Activated CD4-positive, alpha-beta memory T cell treated with anti-CD3 and anti-CD28 coated beads, Interleukin-2, amount 10 ng/mL, durations not matched to agents 7 days and 5 days (primary cell): ENCODE data around the gene RABL2A. TPM values are rescaled to one million over a fixed set of nuclear protein-coding genes. Genes with fewer than 3 reads are reported as not detected.
"Not testable (repeated sequence)": the region's sequence is repeated elsewhere in the genome, so short reads cannot be mapped to it uniquely, and the experiment has no call there.

Experiments used
- CTCF ChIA-PET: fragments of 350-600 bp; sonication (Branson Sonifier 250); formaldehyde crosslinking; loops from one replicate; lab custom pipeline; 2021; ENCODE audit warnings: antibody characterized with exemption, inconsistent platforms; lab: Charles Lee
- POLR2A ChIA-PET: fragments of 350-600 bp; sonication (Branson Sonifier 250); formaldehyde crosslinking; loops from one replicate; lab custom pipeline; 2021; ENCODE audit warnings: antibody characterized with exemption; lab: Charles Lee
- DNase-seq: peaks from one replicate; pipeline ENCODE4 v3.0.0-alpha.2; 2020
- H3K27ac Mint-ChIP-seq: one replicate; pipeline ENCODE4 v1.8.0; 2021; ENCODE audit warnings: mild to moderate bottlenecking, mixed read lengths
- H3K27me3 Mint-ChIP-seq: one replicate; pipeline ENCODE4 v1.8.0; 2021; ENCODE audit warnings: mixed read lengths
- H3K36me3 Mint-ChIP-seq: one replicate; pipeline ENCODE4 v1.8.0; 2021; ENCODE audit warnings: low read depth, mixed read lengths
- H3K4me1 Mint-ChIP-seq: one replicate; pipeline ENCODE4 v1.8.0; 2021; ENCODE audit warnings: mixed read lengths
- H3K4me3 Mint-ChIP-seq: one replicate; pipeline ENCODE4 v1.8.0; 2021; ENCODE audit warnings: mild to moderate bottlenecking, mixed read lengths
- H3K9me3 Mint-ChIP-seq: one replicate; pipeline ENCODE4 v1.8.0; 2021; ENCODE audit warnings: mixed read lengths
- total RNA-seq, 2 experiments: library from RNA; stranded (reverse); gene quantifications; one replicate each; pipeline ENCODE4 v1.2.3, GENCODE V29; 2021

The RABL2A gene
- total RNA-seq = 10 to 100 TPM; 13.5 to 14.1 TPM

DNA sequence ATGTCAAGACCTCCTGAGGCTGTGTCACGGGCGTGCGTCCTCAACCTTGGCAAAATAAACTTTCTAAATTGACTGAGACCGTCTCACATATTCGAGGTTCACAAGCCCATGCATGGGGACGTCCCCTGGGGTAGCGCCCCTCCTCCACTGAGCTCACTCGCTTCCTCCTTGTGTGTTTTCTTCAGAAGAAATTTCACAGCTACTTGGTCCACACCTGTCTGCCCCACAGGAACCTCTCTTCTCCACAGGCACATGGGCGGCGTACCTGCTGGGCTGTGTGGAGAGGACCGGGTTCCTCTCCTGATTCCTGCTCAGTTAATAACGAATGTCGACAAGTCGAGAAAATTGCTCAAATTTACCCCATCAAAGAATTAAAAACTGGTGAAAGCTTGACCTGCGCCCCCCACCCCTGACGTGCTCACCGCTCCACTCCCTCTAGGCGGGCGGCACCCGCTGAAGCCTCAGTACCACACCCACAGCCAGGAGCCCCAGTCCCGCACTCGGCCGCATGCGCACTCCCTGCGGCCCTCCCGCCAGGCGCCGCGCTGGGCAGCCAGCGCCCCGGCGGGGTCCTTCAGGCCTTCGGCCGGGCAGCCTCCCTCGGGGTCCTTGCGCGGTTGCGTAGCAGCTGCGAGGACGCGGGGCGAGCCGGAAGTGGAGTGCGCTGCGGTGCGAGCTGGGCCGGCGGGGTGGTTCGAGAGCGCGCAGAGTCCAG, at the start of gene RABL2A:
Gene RABL2A, plus strand, starts transcription at position 651 of the 715 bp plus-strand sequence. CDS start 1,341 bp downstream, outside the sequence.
- Mint-ChIP-seq H3K4me3 (peak within 1 kb of the TSS; percentile 75), H3K4me1 (peaks cover 11% of the 10 kb centered on the region), H3K27ac (peak within 1 kb of the TSS; percentile 56)
- H3K9me3 Mint-ChIP-seq, H3K36me3 Mint-ChIP-seq, POLR2A ChIA-PET, H3K27me3 Mint-ChIP-seq: not testable (repeated sequence)
- peak; percentile 89 for DNase-seq
- CTCF ChIA-PET = interaction anchor here (1.3 kb wide), 1 partner anchor 73 kb away, joined by 3 read pairs; no protein-coding TSS in a partner anchor

- CTCF ChIA-PET, H3K4me3 Mint-ChIP-seq, DNase-seq, POLR2A ChIA-PET, H3K27me3 Mint-ChIP-seq, H3K9me3 Mint-ChIP-seq, H3K27ac Mint-ChIP-seq, H3K36me3 Mint-ChIP-seq: not testable (repeated sequence)
- H3K4me1 Mint-ChIP-seq = peaks cover 13% of the 10 kb centered on the region
Measured at GRCh38 chr2:113578508-113578907, 48.6 kb upstream of the RABL2A start.

GRCh38 chr2:113582473-113582872, 44.6 kb upstream of the RABL2A start:
- H3K27ac Mint-ChIP-seq, POLR2A ChIA-PET, DNase-seq, CTCF ChIA-PET, H3K36me3 Mint-ChIP-seq, H3K9me3 Mint-ChIP-seq, H3K27me3 Mint-ChIP-seq: not testable (repeated sequence)
- peak overlapping the region; percentile 63 for H3K4me3 Mint-ChIP-seq
- peaks cover 23% of the 10 kb centered on the region for H3K4me1 Mint-ChIP-seq

- H3K27me3 Mint-ChIP-seq, H3K36me3 Mint-ChIP-seq, H3K9me3 Mint-ChIP-seq, POLR2A ChIA-PET: not testable (repeated sequence)
- Mint-ChIP-seq H3K27ac (peak overlapping the region; percentile 72), H3K4me3 (peak overlapping the region; percentile 89), H3K4me1 (peaks cover 23% of the 10 kb centered on the region)
- DNase-seq = peak; percentile 84
- CTCF ChIA-PET = interaction anchor here (0.6 kb wide), 1 partner anchor 909 kb away, joined by 4 read pairs; no protein-coding TSS in a partner anchor
Measured at GRCh38 chr2:113583521-113584225, 43.4 kb upstream of the RABL2A start.

DNA sequence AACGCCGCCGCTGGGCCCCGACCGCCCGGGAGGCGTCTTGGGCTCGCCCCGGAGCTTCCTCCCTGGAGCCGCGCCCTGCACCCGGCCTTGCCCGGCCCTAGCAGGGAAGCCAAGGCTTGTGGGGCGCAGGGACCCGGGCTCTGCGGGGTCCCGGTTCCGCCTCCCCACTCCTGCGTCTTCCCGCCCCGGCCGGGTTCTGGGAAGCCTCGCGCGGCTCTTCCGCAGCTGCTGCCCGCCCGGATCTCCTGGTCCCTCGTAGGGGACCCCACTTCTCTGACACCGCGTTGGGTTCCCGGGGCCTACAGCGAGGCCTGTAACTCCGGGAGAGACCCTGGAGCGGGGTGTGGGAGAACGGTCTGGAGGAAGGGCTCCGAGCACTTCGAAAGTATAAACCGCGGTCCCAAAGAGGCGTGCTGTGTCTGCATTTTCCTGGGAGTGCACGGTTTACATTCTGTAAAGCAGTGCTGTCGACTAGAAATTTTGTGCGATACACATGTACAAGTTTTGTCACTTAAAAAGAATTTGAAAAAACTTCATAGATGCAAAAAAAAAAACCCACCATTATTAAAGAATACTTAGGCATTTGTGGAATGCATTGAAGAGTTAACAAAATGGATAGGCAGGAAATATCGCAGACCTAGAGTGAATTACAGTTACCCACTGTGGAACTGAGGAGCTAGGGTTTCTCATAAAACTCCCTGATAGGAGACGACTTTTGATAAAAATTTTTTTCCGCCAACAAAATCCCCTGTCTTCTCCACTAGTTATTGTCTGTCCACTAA, 42.6 kb upstream of the RABL2A start:
- H3K9me3 Mint-ChIP-seq, CTCF ChIA-PET, H3K27me3 Mint-ChIP-seq, POLR2A ChIA-PET, H3K36me3 Mint-ChIP-seq: not testable (repeated sequence)
- H3K4me3 Mint-ChIP-seq = peak overlapping the region; percentile 70
- peaks cover 23% of the 10 kb centered on the region for H3K4me1 Mint-ChIP-seq
- DNase-seq = peak; percentile 28
- peak overlapping the region; percentile 27 for H3K27ac Mint-ChIP-seq

- H3K27me3 Mint-ChIP-seq, H3K9me3 Mint-ChIP-seq, CTCF ChIA-PET, H3K36me3 Mint-ChIP-seq, H3K27ac Mint-ChIP-seq, POLR2A ChIA-PET, H3K4me3 Mint-ChIP-seq: not testable (repeated sequence)
- DNase-seq = peak; percentile 71
- H3K4me1 Mint-ChIP-seq = peaks cover 31% of the 10 kb centered on the region
Measured at GRCh38 chr2:113587201-113587600, 39.9 kb upstream of the RABL2A start.

- POLR2A ChIA-PET, H3K4me3 Mint-ChIP-seq, H3K9me3 Mint-ChIP-seq, CTCF ChIA-PET, DNase-seq, H3K27ac Mint-ChIP-seq, H3K27me3 Mint-ChIP-seq, H3K36me3 Mint-ChIP-seq: not testable (repeated sequence)
- H3K4me1 Mint-ChIP-seq = peaks cover 24% of the 10 kb centered on the region
Measured at GRCh38 chr2:113589591-113589990, 37.5 kb upstream of the RABL2A start.

GRCh38 chr2:113591926-113592325, 35.1 kb upstream of the RABL2A start:
- CTCF ChIA-PET, H3K9me3 Mint-ChIP-seq, POLR2A ChIA-PET, H3K4me3 Mint-ChIP-seq, H3K27me3 Mint-ChIP-seq, H3K36me3 Mint-ChIP-seq, DNase-seq: not testable (repeated sequence)
- Mint-ChIP-seq H3K4me1 (peaks cover 15% of the 10 kb centered on the region), H3K27ac (peak overlapping the region; percentile 11)

- H3K27me3 Mint-ChIP-seq, H3K9me3 Mint-ChIP-seq, POLR2A ChIA-PET, H3K27ac Mint-ChIP-seq, CTCF ChIA-PET, H3K36me3 Mint-ChIP-seq, DNase-seq, H3K4me3 Mint-ChIP-seq: not testable (repeated sequence)
- peaks cover 12% of the 10 kb centered on the region for H3K4me1 Mint-ChIP-seq
Measured at GRCh38 chr2:113593280-113593679, 33.8 kb upstream of the RABL2A start.

DNA sequence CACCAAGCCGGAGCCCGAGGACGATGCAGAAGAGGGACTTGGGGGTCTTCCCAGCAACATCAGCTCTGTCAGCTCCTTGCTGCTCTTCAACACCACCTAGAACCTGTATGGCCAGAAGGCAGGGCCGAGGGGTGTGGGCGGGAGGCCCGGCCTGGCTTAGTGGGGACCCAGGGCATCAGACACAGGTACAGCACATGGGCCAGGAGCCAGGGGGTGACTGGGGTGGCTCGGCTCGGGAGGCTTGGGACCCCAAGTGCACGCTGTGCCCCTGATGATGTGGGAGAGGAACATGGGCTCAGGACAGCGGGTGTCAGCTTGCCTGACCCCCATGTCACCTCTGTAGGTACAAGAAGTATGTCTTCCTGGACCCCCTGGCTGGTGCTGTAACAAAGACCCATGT, 31.3 kb upstream of the RABL2A start:
- H3K27me3 Mint-ChIP-seq, H3K36me3 Mint-ChIP-seq, DNase-seq, POLR2A ChIA-PET, CTCF ChIA-PET, H3K27ac Mint-ChIP-seq, H3K9me3 Mint-ChIP-seq, H3K4me3 Mint-ChIP-seq: not testable (repeated sequence)
- peaks cover 12% of the 10 kb centered on the region for H3K4me1 Mint-ChIP-seq

GRCh38 chr2:113597164-113597563, 29.9 kb upstream of the RABL2A start:
- POLR2A ChIA-PET, CTCF ChIA-PET, H3K9me3 Mint-ChIP-seq, H3K36me3 Mint-ChIP-seq, H3K27me3 Mint-ChIP-seq, H3K4me3 Mint-ChIP-seq, H3K27ac Mint-ChIP-seq, DNase-seq, H3K4me1 Mint-ChIP-seq: not testable (repeated sequence)

GRCh38 chr2:113597572-113597971, 29.5 kb upstream of the RABL2A start:
- H3K9me3 Mint-ChIP-seq, H3K27ac Mint-ChIP-seq, H3K27me3 Mint-ChIP-seq, H3K4me1 Mint-ChIP-seq, CTCF ChIA-PET, H3K4me3 Mint-ChIP-seq, H3K36me3 Mint-ChIP-seq, POLR2A ChIA-PET, DNase-seq: not testable (repeated sequence)

DNA sequence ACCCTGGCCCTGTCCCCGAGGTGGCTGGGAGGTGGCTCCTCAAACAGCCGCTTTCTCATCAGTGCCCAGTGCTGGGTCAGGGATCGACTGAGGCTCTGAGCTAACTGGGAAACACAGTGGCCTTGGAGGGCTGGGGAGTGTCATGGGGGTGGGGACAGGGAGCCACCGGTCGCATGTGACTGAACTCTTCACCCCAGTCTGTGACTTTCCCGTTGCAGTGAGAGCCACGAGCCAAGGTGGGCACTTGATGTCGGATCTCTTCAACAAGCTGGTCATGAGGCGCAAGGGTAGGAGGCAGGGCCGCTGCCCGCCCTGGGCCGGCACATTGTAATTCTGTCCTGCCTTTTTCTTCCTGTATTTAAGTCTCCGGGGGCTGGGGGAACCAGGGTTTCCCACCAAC, 28.9 kb upstream of the RABL2A start:
- CTCF ChIA-PET, H3K27ac Mint-ChIP-seq, POLR2A ChIA-PET, H3K36me3 Mint-ChIP-seq, H3K9me3 Mint-ChIP-seq, H3K4me3 Mint-ChIP-seq, DNase-seq, H3K4me1 Mint-ChIP-seq, H3K27me3 Mint-ChIP-seq: not testable (repeated sequence)
